Left ventricle myocardium superior (tissue), 1 donor: ENCODE measurements around the gene ZNF718. TPM values are rescaled to one million over a fixed set of nuclear protein-coding genes. Genes with fewer than 3 reads are reported as not detected.
"Not testable (repeated sequence)": the region's sequence is repeated elsewhere in the genome, so short reads cannot be mapped to it uniquely, and the experiment has no call there.

ENCODE experiments used
- ATAC-seq: fragments of 200-7000 bp; cut with Tn5 transposase; one replicate; pipeline ENCODE4 v1.9.1; 2020; ENCODE audit warnings: mild to moderate bottlenecking, moderate library complexity
- DNase-seq: peaks from one replicate; pipeline ENCODE4 v3.0.0-alpha.2; 2020
- intact Hi-C: fragments of 100-400 bp; cut with micrococcal nuclease; formaldehyde crosslinking; loops from one replicate; pipeline ENCODE4 v1.11.0; 2022
- total RNA-seq: library from RNA; stranded (reverse); fragmentation: NEBNext Ultra II Directional; extraction: Animal tissue kit (Norgen Biotek cat#: 25700); gene quantifications from one replicate; pipeline ENCODE4 v1.2.1, GENCODE V29; 2021
- donor health status: DM: no; HTN: yes; CAD: no; lungs with severe emphysema.

The ZNF718 gene
- total RNA-seq, 1 donor from 2014 or later, result 6.3 TPM

GRCh38 chr4:139691-140090, 15.4 kb downstream of the ZNF718 start:
- ATAC-seq, result no peak
- intact Hi-C loops, result no loop called here
- DNase-seq, result no peak

- ATAC-seq (no peak), DNase-seq (no peak)
- intact Hi-C loops, result no loop called here
Measured at GRCh38 chr4:146621-147020, 22.3 kb downstream of the ZNF718 start.

- intact Hi-C loops, result no loop called here
- ATAC-seq, result no peak
Measured at GRCh38 chr4:147233-147632, 22.9 kb downstream of the ZNF718 start.

GRCh38 chr4:161496-162284, 37.4 kb downstream of the ZNF718 start:
- ATAC-seq, result no peak

More at GRCh38 chr4:147233-147632, 22.9 kb downstream of the ZNF718 start:
- no peak for DNase-seq

GRCh38 chr4:169640-170039, 45.3 kb downstream of the ZNF718 start:
- intact Hi-C loops, ATAC-seq, DNase-seq: not testable (repeated sequence)

More at GRCh38 chr4:161496-162284, 37.4 kb downstream of the ZNF718 start:
- intact Hi-C loops, result no loop called here
- DNase-seq, result no peak

- DNase-seq, ATAC-seq, intact Hi-C loops: not testable (repeated sequence)
Measured at GRCh38 chr4:171318-171717, 47.0 kb downstream of the ZNF718 start.

- intact Hi-C loops, result no loop called here
- ATAC-seq, result no peak
Measured at GRCh38 chr4:173666-174314, 49.5 kb downstream of the ZNF718 start.

GRCh38 chr4:175986-176385, 51.7 kb downstream of the ZNF718 start:
- no peak for ATAC-seq
- DNase-seq, result no peak
- intact Hi-C loops, result no loop called here

More at GRCh38 chr4:173666-174314, 49.5 kb downstream of the ZNF718 start:
- no peak for DNase-seq

- ATAC-seq (no peak), DNase-seq (no peak)
- intact Hi-C loops, result no loop called here
Measured at GRCh38 chr4:176995-177394, 52.7 kb downstream of the ZNF718 start.

- intact Hi-C loops, DNase-seq, ATAC-seq: not testable (repeated sequence)
Measured at GRCh38 chr4:182225-182624, 57.9 kb downstream of the ZNF718 start.

- DNase-seq (no peak), ATAC-seq (no peak)
- intact Hi-C loops, result no loop called here
Measured at GRCh38 chr4:188091-188490, 63.8 kb downstream of the ZNF718 start.

- DNase-seq, intact Hi-C loops, ATAC-seq: not testable (repeated sequence)
Measured at GRCh38 chr4:195159-195558, 70.9 kb downstream of the ZNF718 start.

- intact Hi-C loops, result no loop called here
- ATAC-seq (peak; percentile 73), DNase-seq (no peak)
Measured at GRCh38 chr4:200936-201335, 76.6 kb downstream of the ZNF718 start.

- DNase-seq, ATAC-seq, intact Hi-C loops: not testable (repeated sequence)
Measured at GRCh38 chr4:202822-203221, 78.5 kb downstream of the ZNF718 start.

GRCh38 chr4:205097-205756, 80.9 kb downstream of the ZNF718 start:
- no peak for DNase-seq
- intact Hi-C loops, result no loop called here
- ATAC-seq, result no peak

GRCh38 chr4:206054-206453, 81.8 kb downstream of the ZNF718 start:
- ATAC-seq (no peak), DNase-seq (no peak)
- intact Hi-C loops, result no loop called here

GRCh38 chr4:208416-209096, 84.3 kb downstream of the ZNF718 start:
- intact Hi-C loops, DNase-seq, ATAC-seq: not testable (repeated sequence)

GRCh38 chr4:211033-211511, 86.8 kb downstream of the ZNF718 start:
- intact Hi-C loops, result no loop called here
- no peak for ATAC-seq

More at GRCh38 chr4:211033-211511, 86.8 kb downstream of the ZNF718 start:
- DNase-seq, result no peak
